Measurements from ENCODE around the gene NEDD4L. TPM values are rescaled to one million over a fixed set of nuclear protein-coding genes. Genes with fewer than 3 reads are reported as not detected.

NEDD4L gene
- total RNA-seq, 6 experiments from 2014 or later: 11.2 to 28.1 (median 15.7) TPM

DNA sequence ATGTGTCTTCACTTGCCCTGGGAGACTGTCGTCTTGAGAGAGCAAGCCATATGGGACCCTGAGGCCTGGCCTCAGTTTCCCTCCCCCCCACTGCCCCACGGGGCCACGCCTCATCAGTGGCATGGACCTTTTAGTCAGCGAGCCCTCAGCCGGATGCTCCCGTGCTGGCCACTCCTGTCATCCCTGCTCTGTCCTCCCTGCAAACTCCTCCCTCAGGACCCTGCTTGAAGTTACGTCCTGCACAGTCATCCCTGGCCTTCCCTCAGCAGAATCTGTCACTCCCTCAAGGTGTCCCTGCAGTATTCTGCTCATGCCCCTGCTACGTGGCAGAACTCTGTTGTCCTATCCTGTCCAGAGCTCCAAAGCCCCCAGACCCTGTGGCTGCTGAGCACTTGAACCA is 265.1 kb downstream of the NEDD4L start:
- peaks cover 24% of the 10 kb centered on the region for H3K9me3 Mint-ChIP-seq
- peaks cover 12% of the 10 kb centered on the region for H3K4me1 Mint-ChIP-seq (ENCODE audit: low read depth)
- TF ChIP-seq, protein P1, sequence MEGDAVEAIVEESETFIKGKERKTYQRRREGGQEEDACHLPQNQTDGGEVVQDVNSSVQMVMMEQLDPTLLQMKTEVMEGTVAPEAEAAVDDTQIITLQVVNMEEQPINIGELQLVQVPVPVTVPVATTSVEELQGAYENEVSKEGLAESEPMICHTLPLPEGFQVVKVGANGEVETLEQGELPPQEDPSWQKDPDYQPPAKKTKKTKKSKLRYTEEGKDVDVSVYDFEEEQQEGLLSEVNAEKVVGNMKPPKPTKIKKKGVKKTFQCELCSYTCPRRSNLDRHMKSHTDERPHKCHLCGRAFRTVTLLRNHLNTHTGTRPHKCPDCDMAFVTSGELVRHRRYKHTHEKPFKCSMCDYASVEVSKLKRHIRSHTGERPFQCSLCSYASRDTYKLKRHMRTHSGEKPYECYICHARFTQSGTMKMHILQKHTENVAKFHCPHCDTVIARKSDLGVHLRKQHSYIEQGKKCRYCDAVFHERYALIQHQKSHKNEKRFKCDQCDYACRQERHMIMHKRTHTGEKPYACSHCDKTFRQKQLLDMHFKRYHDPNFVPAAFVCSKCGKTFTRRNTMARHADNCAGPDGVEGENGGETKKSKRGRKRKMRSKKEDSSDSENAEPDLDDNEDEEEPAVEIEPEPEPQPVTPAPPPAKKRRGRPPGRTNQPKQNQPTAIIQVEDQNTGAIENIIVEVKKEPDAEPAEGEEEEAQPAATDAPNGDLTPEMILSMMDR (IDR thresholded peaks at IDR 0.05): no peak
- peaks cover 15% of the 10 kb centered on the region for H3K36me3 Mint-ChIP-seq (ENCODE audit: low read depth)
- DNase-seq: no peak
- H3K4me3 Mint-ChIP-seq: no peak overlapping the region
- no peak overlapping the region for H3K27ac Mint-ChIP-seq
- H3K27me3 Mint-ChIP-seq (ENCODE audit: insufficient read depth): peaks cover 6% of the 10 kb centered on the region

DNA sequence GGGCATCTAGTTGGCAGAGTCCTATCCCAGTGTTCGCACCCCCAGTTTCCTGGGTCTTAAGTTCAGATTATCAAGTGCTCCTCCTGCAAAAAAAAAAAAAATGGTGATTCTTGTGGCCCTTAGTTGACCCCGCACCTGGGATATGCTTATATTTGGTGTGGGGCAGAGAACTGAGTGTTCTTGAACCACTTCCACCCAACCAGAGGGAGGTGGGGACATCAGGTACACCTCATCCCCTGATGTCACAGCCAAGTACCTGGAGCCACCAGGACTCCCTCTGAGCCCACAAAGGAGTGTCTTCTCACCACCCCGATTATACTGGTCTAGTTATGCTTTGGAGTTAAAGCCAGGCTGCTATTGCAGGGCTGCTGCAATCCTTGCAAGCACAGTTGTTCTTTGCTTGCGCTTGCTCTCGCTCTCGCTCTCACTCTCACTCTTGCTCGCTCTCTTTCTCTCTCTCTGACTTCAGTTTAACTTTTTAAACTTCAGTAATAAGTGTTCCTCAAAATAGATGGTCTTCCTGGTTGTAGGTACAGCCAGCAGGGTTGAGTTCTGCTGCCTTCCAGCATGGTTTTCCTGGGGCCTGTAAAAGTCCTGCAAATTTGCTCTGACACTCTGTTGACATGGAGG is 265.7 kb downstream of the NEDD4L start:
- Mint-ChIP-seq H3K4me3 (no peak overlapping the region), H3K27me3 (ENCODE audit: insufficient read depth) (peaks cover 4% of the 10 kb centered on the region), H3K27ac (no peak overlapping the region), H3K9me3 (peaks cover 19% of the 10 kb centered on the region), H3K4me1 (ENCODE audit: low read depth) (peaks cover 18% of the 10 kb centered on the region), H3K36me3 (ENCODE audit: low read depth) (peaks cover 14% of the 10 kb centered on the region)
- TF ChIP-seq, protein P1 (IDR thresholded peaks at IDR 0.05): no peak
- DNase-seq: no peak

DNA sequence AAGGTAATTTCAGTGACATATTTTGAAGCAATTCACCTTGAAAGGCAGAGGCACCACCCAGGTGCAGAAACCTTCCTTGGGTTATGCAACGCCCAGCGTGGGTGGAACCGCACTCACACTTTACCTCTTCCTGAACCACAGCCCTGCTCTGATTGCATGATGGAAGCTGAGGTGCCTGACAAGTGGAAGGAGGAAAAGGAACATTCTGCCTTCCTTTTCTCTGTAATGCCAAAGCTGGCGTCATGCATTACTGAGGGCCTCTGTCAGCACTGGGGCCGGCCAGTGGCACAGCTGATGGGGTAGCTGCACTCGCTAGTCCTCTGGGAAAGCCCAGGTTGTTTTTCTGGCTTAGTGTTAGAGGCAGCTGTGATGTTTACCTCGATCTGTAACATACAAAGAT is 266.5 kb downstream of the NEDD4L start:
- Mint-ChIP-seq H3K4me1 (ENCODE audit: low read depth) (peaks cover 26% of the 10 kb centered on the region), H3K9me3 (peaks cover 11% of the 10 kb centered on the region), H3K27ac (no peak overlapping the region), H3K36me3 (ENCODE audit: low read depth) (peaks cover 9% of the 10 kb centered on the region), H3K4me3 (no peak overlapping the region), H3K27me3 (ENCODE audit: insufficient read depth) (peaks cover 4% of the 10 kb centered on the region)
- no peak for DNase-seq
- TF ChIP-seq, protein P1 (IDR thresholded peaks at IDR 0.05): no peak

DNA sequence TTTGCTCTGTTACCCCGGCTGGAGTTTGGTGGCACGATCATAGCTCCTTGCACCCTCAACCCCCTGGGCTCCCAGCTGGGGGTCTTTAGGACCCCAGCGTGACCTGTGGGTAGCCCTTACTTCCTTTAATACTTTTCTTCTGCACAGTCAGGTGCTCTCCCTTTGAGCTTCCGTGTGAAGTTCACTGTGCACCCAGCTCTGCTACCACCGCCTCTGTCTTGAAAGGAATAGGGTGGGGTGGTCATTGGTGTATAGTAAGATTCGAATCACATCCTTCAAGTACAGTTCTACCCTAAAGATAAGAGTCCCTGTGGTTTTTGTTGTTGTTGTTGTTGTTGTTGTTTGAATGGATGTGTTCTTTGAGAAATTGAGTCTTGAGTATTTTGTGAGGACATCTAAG is 267.4 kb downstream of the NEDD4L start:
- peaks cover 4% of the 10 kb centered on the region for H3K27me3 Mint-ChIP-seq (ENCODE audit: insufficient read depth)
- DNase-seq: no peak
- peaks cover under 1% of the 10 kb centered on the region; the same call in 1 of the 2 replicates for H3K36me3 Mint-ChIP-seq (ENCODE audit: low read depth)
- TF ChIP-seq, protein P1 (IDR thresholded peaks at IDR 0.05): no peak
- peaks cover 3% of the 10 kb centered on the region for H3K9me3 Mint-ChIP-seq
- no peak overlapping the region for H3K4me3 Mint-ChIP-seq
- H3K4me1 Mint-ChIP-seq (ENCODE audit: low read depth): peaks cover 31% of the 10 kb centered on the region
- H3K27ac Mint-ChIP-seq: no peak overlapping the region

DNA sequence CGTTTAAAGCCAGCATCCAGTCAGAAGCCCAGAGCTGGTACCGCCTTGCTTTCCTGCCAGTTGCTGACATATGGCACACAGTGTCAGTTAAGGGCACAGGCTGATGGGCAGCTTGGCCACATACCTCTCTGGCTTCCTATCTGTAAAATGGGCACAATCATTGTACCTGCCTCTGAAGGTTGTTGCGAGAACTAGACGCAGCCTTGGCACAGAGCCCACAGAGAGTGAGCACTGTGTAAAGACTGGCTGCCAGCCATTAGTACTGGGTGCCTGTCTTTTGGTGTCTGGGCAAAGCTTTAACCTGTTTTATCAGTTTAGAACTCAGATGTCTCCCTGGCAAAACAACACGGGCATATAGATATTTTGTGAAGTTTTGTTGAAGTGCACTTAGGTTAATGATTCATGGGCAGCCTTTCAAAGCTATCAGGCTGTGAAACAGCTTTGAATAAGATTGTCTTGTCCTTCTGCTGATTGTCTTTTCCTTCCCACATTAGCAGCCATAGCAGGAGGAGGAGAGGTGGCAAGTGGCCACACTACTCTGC is 269.5 kb downstream of the NEDD4L start:
- Mint-ChIP-seq H3K27ac (peak overlapping the region; percentile 77), H3K4me3 (peak overlapping the region; percentile 61; the same call in 1 of the 2 replicates), H3K36me3 (ENCODE audit: low read depth) (peaks cover 6% of the 10 kb centered on the region; the same call in 1 of the 2 replicates), H3K9me3 (no peaks in the 10 kb centered on the region), H3K27me3 (ENCODE audit: insufficient read depth) (peaks cover 2% of the 10 kb centered on the region), H3K4me1 (ENCODE audit: low read depth) (peaks cover 26% of the 10 kb centered on the region)
- no peak for DNase-seq
- TF ChIP-seq, protein P1 (IDR thresholded peaks at IDR 0.05): no peak
